Neural cell (in vitro differentiated cells): Measurements from ENCODE around the gene ATP11B. TPM values are rescaled to one million over a fixed set of nuclear protein-coding genes. Genes with fewer than 3 reads are reported as not detected.

Experiments used
- H2AFZ ChIP-seq: fragments of 200-600, 300-800 bp; sonication (generic), shearing (Covaris generic); 2 replicates; pipeline ENCODE4 v1.6.0; 2014; ENCODE audit warnings: low read depth, mild to moderate bottlenecking, antibody characterized with exemption, low read length, moderate library complexity
- H3F3A ChIP-seq: fragments of 200-600 bp; shearing (Covaris generic); 2 replicates; pipeline ENCODE4 v1.6.1; 2016; ENCODE audit warnings: mild to moderate bottlenecking, moderate library complexity, mixed read lengths, antibody characterized with exemption, low read length; ENCODE audit not compliant: insufficient read depth, poor library complexity, severe bottlenecking
- H3K27ac ChIP-seq: fragments of 200-600, 300-800 bp; sonication (generic), shearing (Covaris generic); 2 replicates; pipeline ENCODE4 v1.5.1; 2014; ENCODE audit warnings: mild to moderate bottlenecking, low read length, moderate library complexity
- H3K27me3 ChIP-seq: fragments of 300-800, 200-600 bp; sonication (generic), shearing (Covaris generic); 2 replicates; pipeline ENCODE4 v1.6.0; 2014; ENCODE audit warnings: mild to moderate bottlenecking, low read depth, low read length, moderate library complexity; ENCODE audit not compliant: insufficient read depth
- H3K36me3 ChIP-seq: fragments of 300-800, 200-600 bp; sonication (generic), shearing (Covaris generic); 2 replicates; pipeline ENCODE4 v1.5.1; 2014; ENCODE audit warnings: mild to moderate bottlenecking, antibody characterized with exemption, low read length, moderate library complexity; ENCODE audit not compliant: insufficient read depth
- H3K4me2 ChIP-seq: fragments of 300-800, 200-600 bp; sonication (generic), shearing (Covaris generic); 2 replicates; pipeline ENCODE4 v1.6.0; 2014; ENCODE audit warnings: mild to moderate bottlenecking, low read length
- H3K4me3 ChIP-seq: fragments of 300-800, 200-600 bp; sonication (generic), shearing (Covaris generic); 2 replicates; pipeline ENCODE4 v1.5.1; 2014; ENCODE audit warnings: mild to moderate bottlenecking, low read length, moderate library complexity
- H3K79me2 ChIP-seq: fragments of 200-600 bp; shearing (Covaris generic); replicated peaks from 2 replicates; pipeline ENCODE4 v1.6.0; 2014; ENCODE audit warnings: mild to moderate bottlenecking, low read length, moderate library complexity; ENCODE audit not compliant: insufficient read depth
- H3K9ac ChIP-seq: fragments of 300-800, 200-600 bp; sonication (generic), shearing (Covaris generic); 2 replicates; pipeline ENCODE4 v1.6.1; 2016; ENCODE audit warnings: mild to moderate bottlenecking, low read length, mixed read lengths
- H3K9me2 ChIP-seq: fragments of 200-600 bp; shearing (Covaris generic); 2 replicates; pipeline ENCODE4 v1.6.1; 2016; ENCODE audit warnings: mild to moderate bottlenecking, low read length, mixed read lengths; ENCODE audit not compliant: insufficient read depth
- H3K9me3 ChIP-seq: fragments of 200-600, 300-800 bp; sonication (generic), shearing (Covaris generic); 2 replicates; pipeline ENCODE4 v1.6.1; 2016; ENCODE audit warnings: mild to moderate bottlenecking, mixed run types, low read length, moderate library complexity, mixed read lengths
- H4K20me1 ChIP-seq: fragments of 200-600 bp; shearing (Covaris generic); 2 replicates; pipeline ENCODE4 v1.6.1; 2016; ENCODE audit warnings: mild to moderate bottlenecking, mixed run types; ENCODE audit not compliant: insufficient read depth
- CTCF ChIP-seq: fragments of 450-650 bp; IDR thresholded peaks from 2 replicates; pipeline ENCODE4 v1.5.1; 2014; ENCODE audit warnings: antibody characterized with exemption, mild to moderate bottlenecking, moderate library complexity; ENCODE audit not compliant: poor library complexity, severe bottlenecking
- EP300 ChIP-seq: fragments of 450-650 bp; conservative IDR thresholded peaks from 2 replicates; pipeline ENCODE4 v1.6.1; 2014; ENCODE audit warnings: antibody characterized with exemption, mild to moderate bottlenecking, moderate library complexity; ENCODE audit not compliant: poor library complexity, severe bottlenecking
- EZH2 ChIP-seq: fragments of 200-600, 300-800 bp; shearing (Covaris generic), sonication (generic); IDR thresholded peaks from 2 replicates; pipeline ENCODE4 v1.6.1; 2014; ENCODE audit warnings: antibody characterized with exemption, low read length, borderline replicate concordance, mild to moderate bottlenecking; ENCODE audit not compliant: insufficient read depth, poor library complexity, severe bottlenecking
- MXI1 ChIP-seq: fragments of 450-650 bp; conservative IDR thresholded peaks from 2 replicates; pipeline ENCODE4 v1.6.1; 2014; ENCODE audit warnings: antibody characterized with exemption, mild to moderate bottlenecking; ENCODE audit not compliant: poor library complexity, severe bottlenecking
- POLR2AphosphoS5 ChIP-seq: IDR thresholded peaks from 2 replicates; pipeline ENCODE4 v1.6.1; 2012
- RAD21 ChIP-seq: fragments of 450-650 bp; conservative IDR thresholded peaks from 2 replicates; pipeline ENCODE4 v1.6.1; 2014; ENCODE audit warnings: antibody characterized with exemption, mild to moderate bottlenecking, moderate library complexity
- REST ChIP-seq: IDR thresholded peaks from 2 replicates; pipeline ENCODE4 v1.6.1; 2012; ENCODE audit warnings: borderline replicate concordance
- SMC3 ChIP-seq: fragments of 450-650 bp; conservative IDR thresholded peaks from 2 replicates; pipeline ENCODE4 v1.6.1; 2014; ENCODE audit warnings: antibody characterized with exemption, mild to moderate bottlenecking, moderate library complexity; ENCODE audit not compliant: poor library complexity
- TAF1 ChIP-seq: IDR thresholded peaks from 2 replicates; pipeline ENCODE4 v1.6.1; 2012; ENCODE audit warnings: low read depth
- polyA plus RNA-seq: library from polyadenylated mRNA; depleted of rRNA; stranded (reverse); fragments of >200 nt; gene quantifications from 2 replicates; pipeline ENCODE4 v1.2.3, GENCODE V29; 2014

Gene ATP11B
- polyA plus RNA-seq, 1 donor from 2014 or later = 31.2 TPM

GRCh38 chr3:182896553-182896952, 103.2 kb downstream of the ATP11B start:
- H4K20me1 ChIP-seq = no peaks in the 10 kb centered on the region
- no peaks in the 10 kb centered on the region for H3K79me2 ChIP-seq
- H3K4me3 ChIP-seq = no peak overlapping the region

GRCh38 chr3:182902236-182902635, 108.9 kb downstream of the ATP11B start:
- Histone ChIP-seq H3K4me2 (no peak overlapping the region), H2AFZ (no peak overlapping the region), H3K9ac (no peak overlapping the region), H3K9me2 (no peaks in the 10 kb centered on the region), H3K27me3 (no peaks in the 10 kb centered on the region), H3K79me2 (no peaks in the 10 kb centered on the region), H3K4me3 (no peak overlapping the region), H3K27ac (no peak overlapping the region), H3K36me3 (no peaks in the 10 kb centered on the region), H3F3A (no peaks in the 10 kb centered on the region), H3K9me3 (no peaks in the 10 kb centered on the region), H4K20me1 (no peaks in the 10 kb centered on the region)
- TF ChIP-seq SMC3 (no peak), TAF1 (no peak), REST (no peak), EZH2 (no peak), MXI1 (no peak), CTCF (no peak), POLR2AphosphoS5 (no peak), RAD21 (no peak), EP300 (no peak)

More at GRCh38 chr3:182896553-182896952, 103.2 kb downstream of the ATP11B start:
- H3K36me3 ChIP-seq = no peaks in the 10 kb centered on the region
- no peaks in the 10 kb centered on the region for H3F3A ChIP-seq
- no peak for TF ChIP-seq POLR2AphosphoS5
- TF ChIP-seq TAF1 = no peak
- no peak for TF ChIP-seq RAD21
- no peak for TF ChIP-seq SMC3
- no peak for TF ChIP-seq EP300
- no peak for TF ChIP-seq REST
- H3K27me3 ChIP-seq = no peaks in the 10 kb centered on the region
- H3K9me2 ChIP-seq = no peaks in the 10 kb centered on the region
- no peak overlapping the region for H3K27ac ChIP-seq
- H3K9me3 ChIP-seq = no peaks in the 10 kb centered on the region
- no peak overlapping the region for H2AFZ ChIP-seq
- H3K9ac ChIP-seq = no peak overlapping the region
- H3K4me2 ChIP-seq = no peak overlapping the region
